Liver (tissue), 9 donors: ENCODE measurements around the gene NLK. TPM values are rescaled to one million over a fixed set of nuclear protein-coding genes. Genes with fewer than 3 reads are reported as not detected.
"Not testable (repeated sequence)": the region's sequence is repeated elsewhere in the genome, so short reads cannot be mapped to it uniquely, and the experiment has no call there.

ENCODE experiments used
- DNase-seq: peaks from one replicate; pipeline ENCODE4 v3.0.0-alpha.2; 2017; ENCODE audit warnings: low spot score
- H3K27ac ChIP-seq, 2 donors: one replicate each; pipeline ENCODE4 v1.7.0; 2013; ENCODE audit warnings: inconsistent platforms in 2 of 2, low read length in 2 of 2, control low read depth in 1 of 2, low read depth in 1 of 2, mild to moderate bottlenecking in 1 of 2
- H3K27me3 ChIP-seq, 4 donors: one replicate each; pipeline versions ENCODE4 v1.6.1 to v1.7.0; 2013; ENCODE audit warnings: low read length in 3 of 4, inconsistent platforms in 1 of 4, mild to moderate bottlenecking in 1 of 4, moderate library complexity in 1 of 4; ENCODE audit not compliant: control insufficient read depth in 4 of 4, insufficient read depth in 4 of 4
- H3K36me3 ChIP-seq, 4 donors: one replicate each; pipeline versions ENCODE4 v1.6.1 to v1.7.0; 2013; ENCODE audit warnings: low read length in 3 of 4, mild to moderate bottlenecking in 3 of 4, low read depth in 1 of 4, moderate library complexity in 1 of 4; ENCODE audit not compliant: control insufficient read depth in 4 of 4, insufficient read depth in 3 of 4
- H3K4me1 ChIP-seq, 4 donors: one replicate each; pipeline versions ENCODE4 v1.6.1 to v1.7.0; 2013; ENCODE audit warnings: low read length in 3 of 4, mild to moderate bottlenecking in 3 of 4, moderate library complexity in 1 of 4; ENCODE audit not compliant: control insufficient read depth in 4 of 4, insufficient read depth in 4 of 4
- H3K4me3 ChIP-seq, 3 donors: one replicate each; pipeline versions ENCODE4 v1.6.1 to v1.7.0; 2013; ENCODE audit warnings: low read length in 3 of 3, control low read depth in 1 of 3, low read depth in 1 of 3, mild to moderate bottlenecking in 1 of 3
- H3K9ac ChIP-seq, 2 donors: one replicate each; pipeline ENCODE4 v1.7.0; 2013; ENCODE audit warnings: low read length in 2 of 2, mild to moderate bottlenecking in 2 of 2, moderate library complexity in 2 of 2, control low read depth in 1 of 2, low read depth in 1 of 2
- H3K9me3 ChIP-seq, 4 donors: one replicate each; pipeline versions ENCODE4 v1.6.1 to v1.7.0; 2013; ENCODE audit warnings: low read length in 3 of 4; ENCODE audit not compliant: control insufficient read depth in 4 of 4
- CTCF ChIP-seq: fragments of 150-350 bp; IDR thresholded peaks from 2 replicates; pipeline ENCODE4 v1.5.1; 2017; ENCODE audit warnings: improper control_type of control experiment, low read depth, low read length; ENCODE audit not compliant: missing input control
- RAD21 ChIP-seq, 2 donors: IDR thresholded peaks; 2 replicates each; pipeline ENCODE4 v1.6.1; 2016; ENCODE audit warnings: antibody characterized with exemption in 2 of 2, mild to moderate bottlenecking in 2 of 2
- WGBS: extraction: QIAGEN DNeasy Blood & Tissue Kit; methylation state at CpG from one replicate; pipeline ENCODE4 v1.1.7; 2013; 5-methylcytosine and 5-hydroxymethylcytosine counted together
- polyA plus RNA-seq, 2 donors: library from polyadenylated mRNA; stranded (reverse) in 1 of 2; unstranded in 1 of 2; fragments of 200-250 nt in 1 of 2; fragments of >200 nt in 1 of 2; fragmentation: Nextera tagmentation in 1 of 2; extraction: Ambion mirVana in 1 of 2; gene quantifications; one replicate each; pipeline versions ENCODE4 v1.2.1 to v1.2.3, GENCODE V29; 2013 to 2015
- total RNA-seq, 2 donors: library from RNA; depleted of rRNA; stranded (reverse); fragments of >200 nt; gene quantifications; one replicate each; pipeline ENCODE4 v1.2.3, GENCODE V29; 2014
- donor health status: healthy.
- donor health status: healthy.
- donor health status: healthy.
- donor health status: healthy.
- donor health status: healthy.

The NLK gene
- total and polyA plus RNA-seq, 4 donors, result 4.4 to 17.4 (median 9.2) TPM

- not testable (repeated sequence) for H3K9ac ChIP-seq, H3K36me3 ChIP-seq, H3K4me1 ChIP-seq, H3K27me3 ChIP-seq, H3K4me3 ChIP-seq, H3K27ac ChIP-seq, H3K9me3 ChIP-seq, DNase-seq
- TF ChIP-seq RAD21 (IDR thresholded peaks at IDR 0.05), result peak; percentile 71
- TF ChIP-seq CTCF, result peak; percentile 38
- WGBS, result 45% methylated on average over 21 of the region's 21 CpGs
Measured at GRCh38 chr17:28232966-28233870, 190.7 kb downstream of the NLK start.

GRCh38 chr17:28233872-28234856 lies 191.7 kb downstream of the NLK start:
- H3K36me3 ChIP-seq, DNase-seq, H3K9me3 ChIP-seq, H3K4me3 ChIP-seq, H3K27ac ChIP-seq, H3K4me1 ChIP-seq, H3K27me3 ChIP-seq, H3K9ac ChIP-seq: not testable (repeated sequence)
- WGBS, result 71% methylated on average over 22 of the region's 22 CpGs

- not testable (repeated sequence) for DNase-seq, H3K9ac ChIP-seq, H3K4me3 ChIP-seq, H3K36me3 ChIP-seq, H3K27ac ChIP-seq, H3K27me3 ChIP-seq, H3K9me3 ChIP-seq, H3K4me1 ChIP-seq
- WGBS, result 93% methylated on average over 12 of the region's 12 CpGs
Measured at GRCh38 chr17:28235066-28235700, 192.7 kb downstream of the NLK start.

- not testable (repeated sequence) for H3K27ac ChIP-seq, H3K27me3 ChIP-seq, H3K9me3 ChIP-seq, DNase-seq, H3K9ac ChIP-seq, H3K4me1 ChIP-seq, H3K4me3 ChIP-seq, H3K36me3 ChIP-seq
- WGBS, result 76% methylated on average over 13 of the region's 13 CpGs
Measured at GRCh38 chr17:28236033-28236653, 193.7 kb downstream of the NLK start.
